Chondrocyte (in vitro differentiated cells): ENCODE measurements around the gene SCCPDH. TPM values are rescaled to one million over a fixed set of nuclear protein-coding genes. Genes with fewer than 3 reads are reported as not detected.
"Not testable (repeated sequence)": the region's sequence is repeated elsewhere in the genome, so short reads cannot be mapped to it uniquely, and the experiment has no call there.

Experiments
- DNase-seq: peaks from one replicate; pipeline ENCODE4 v3.0.0; 2021; ENCODE audit warnings: mixed read lengths, low spot score
- H3K27ac Mint-ChIP-seq: one replicate; pipeline ENCODE4 v1.8.0; 2021; ENCODE audit warnings: mild to moderate bottlenecking, moderate library complexity, mixed read lengths; ENCODE audit not compliant: unreplicated experiment
- H3K27me3 Mint-ChIP-seq: 2 replicates; pipeline ENCODE4 v1.8.0; 2021; ENCODE audit warnings: low read depth, mixed read lengths
- H3K36me3 Mint-ChIP-seq: 2 replicates; pipeline ENCODE4 v1.8.0; 2021; ENCODE audit warnings: low read depth, mixed read lengths
- H3K4me1 Mint-ChIP-seq: 2 replicates; pipeline ENCODE4 v1.8.0; 2021; ENCODE audit warnings: low read depth, mild to moderate bottlenecking, mixed read lengths
- H3K4me3 Mint-ChIP-seq: one replicate; pipeline ENCODE4 v1.8.0; 2021; ENCODE audit warnings: mild to moderate bottlenecking, moderate library complexity, mixed read lengths; ENCODE audit not compliant: unreplicated experiment
- H3K9me3 Mint-ChIP-seq: 2 replicates; pipeline ENCODE4 v1.8.0; 2021; ENCODE audit warnings: low read depth, mixed read lengths
- total RNA-seq: library from RNA; stranded (reverse); gene quantifications from 3 replicates; pipeline ENCODE4 v1.2.1, GENCODE V29; 2021
- TF ChIP-seq, protein P1 (sequence below): fragments of 200-600 bp; sonication (generic); IDR thresholded peaks from 2 replicates; pipeline ENCODE4 v1.5.0; 2021; ENCODE audit warnings: antibody characterized with exemption, mild to moderate bottlenecking, moderate library complexity

SCCPDH gene
- total RNA-seq, 1 donor from 2014 or later = 33.5 TPM

DNA sequence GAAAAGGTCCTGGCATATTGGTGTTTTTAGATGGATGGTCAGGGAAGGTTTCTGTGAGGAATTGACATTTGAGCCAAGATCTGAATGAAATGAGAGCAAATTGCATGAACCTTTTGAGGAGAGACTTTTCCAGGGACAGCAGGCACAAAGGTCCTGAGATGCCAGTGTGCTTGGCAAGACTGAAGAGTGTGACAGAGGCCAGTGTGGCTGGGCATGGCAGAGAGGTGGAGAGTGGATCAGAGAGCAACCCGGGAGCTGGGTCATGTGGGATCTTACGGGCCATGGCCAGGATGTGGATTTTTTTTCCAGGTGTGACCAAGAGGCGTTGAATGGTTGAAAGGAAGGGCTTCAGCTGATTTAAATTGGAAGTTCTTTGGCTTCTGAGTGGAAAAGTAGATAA is 3.4 kb downstream of the SCCPDH start:
- peaks cover 42% of the 10 kb centered on the region for H3K36me3 Mint-ChIP-seq
- peaks cover 38% of the 10 kb centered on the region for H3K4me1 Mint-ChIP-seq
- no peak overlapping the region for H3K27ac Mint-ChIP-seq
- TF ChIP-seq, protein P1, sequence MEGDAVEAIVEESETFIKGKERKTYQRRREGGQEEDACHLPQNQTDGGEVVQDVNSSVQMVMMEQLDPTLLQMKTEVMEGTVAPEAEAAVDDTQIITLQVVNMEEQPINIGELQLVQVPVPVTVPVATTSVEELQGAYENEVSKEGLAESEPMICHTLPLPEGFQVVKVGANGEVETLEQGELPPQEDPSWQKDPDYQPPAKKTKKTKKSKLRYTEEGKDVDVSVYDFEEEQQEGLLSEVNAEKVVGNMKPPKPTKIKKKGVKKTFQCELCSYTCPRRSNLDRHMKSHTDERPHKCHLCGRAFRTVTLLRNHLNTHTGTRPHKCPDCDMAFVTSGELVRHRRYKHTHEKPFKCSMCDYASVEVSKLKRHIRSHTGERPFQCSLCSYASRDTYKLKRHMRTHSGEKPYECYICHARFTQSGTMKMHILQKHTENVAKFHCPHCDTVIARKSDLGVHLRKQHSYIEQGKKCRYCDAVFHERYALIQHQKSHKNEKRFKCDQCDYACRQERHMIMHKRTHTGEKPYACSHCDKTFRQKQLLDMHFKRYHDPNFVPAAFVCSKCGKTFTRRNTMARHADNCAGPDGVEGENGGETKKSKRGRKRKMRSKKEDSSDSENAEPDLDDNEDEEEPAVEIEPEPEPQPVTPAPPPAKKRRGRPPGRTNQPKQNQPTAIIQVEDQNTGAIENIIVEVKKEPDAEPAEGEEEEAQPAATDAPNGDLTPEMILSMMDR = no peak
- no peak overlapping the region for H3K4me3 Mint-ChIP-seq
- H3K27me3 Mint-ChIP-seq = no peaks in the 10 kb centered on the region
- no peak for DNase-seq
- H3K9me3 Mint-ChIP-seq = peaks cover 8% of the 10 kb centered on the region

DNA sequence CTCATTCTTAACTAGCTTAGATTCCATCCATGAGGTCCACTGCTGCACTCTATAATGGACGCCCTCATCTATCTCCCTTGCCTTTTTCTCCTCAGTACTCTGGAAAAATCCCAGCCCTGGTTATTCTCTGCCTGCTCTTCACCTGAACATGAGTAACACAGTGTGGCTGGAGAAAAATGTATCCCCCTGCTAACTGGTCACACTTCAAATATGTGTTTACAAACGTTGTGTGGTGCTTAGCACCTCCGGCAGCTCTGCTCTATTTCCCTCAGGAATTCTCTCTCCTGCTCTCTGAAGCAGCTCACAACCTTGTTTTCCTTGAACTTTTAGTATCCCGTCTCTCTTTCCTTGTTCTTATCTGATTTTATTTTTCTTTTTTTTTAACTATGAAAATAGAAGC is 4.1 kb downstream of the SCCPDH start:
- no peak for DNase-seq
- Mint-ChIP-seq H3K9me3 (peaks cover 8% of the 10 kb centered on the region), H3K4me1 (peaks cover 38% of the 10 kb centered on the region), H3K27me3 (no peaks in the 10 kb centered on the region), H3K27ac (peak overlapping the region; percentile 60), H3K36me3 (peaks cover 42% of the 10 kb centered on the region), H3K4me3 (no peak overlapping the region)
- TF ChIP-seq, protein P1 = no peak

DNA sequence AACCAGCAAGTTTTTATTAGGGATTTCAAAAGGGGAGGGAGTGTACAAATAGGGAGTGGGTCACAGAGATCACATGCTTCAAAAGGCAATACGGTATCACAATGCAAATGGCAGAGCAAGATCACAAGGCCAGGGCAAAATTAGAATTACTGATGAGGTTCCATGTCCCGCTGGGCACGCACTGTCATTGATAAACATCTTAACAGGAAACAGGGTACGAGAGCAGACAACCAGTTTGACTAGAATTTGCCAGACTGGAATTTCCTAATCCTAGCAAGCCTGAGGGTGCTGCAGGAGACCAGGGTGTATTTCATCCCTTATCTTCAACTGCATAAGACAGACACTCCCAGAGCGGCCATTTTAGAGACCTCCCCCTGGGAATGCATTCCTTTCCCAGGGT is 4.8 kb downstream of the SCCPDH start:
- not testable (repeated sequence) for H3K9me3 Mint-ChIP-seq, DNase-seq, H3K27me3 Mint-ChIP-seq, H3K4me3 Mint-ChIP-seq
- Mint-ChIP-seq H3K36me3 (peaks cover 42% of the 10 kb centered on the region), H3K27ac (peak overlapping the region; percentile 56), H3K4me1 (peaks cover 35% of the 10 kb centered on the region)

DNA sequence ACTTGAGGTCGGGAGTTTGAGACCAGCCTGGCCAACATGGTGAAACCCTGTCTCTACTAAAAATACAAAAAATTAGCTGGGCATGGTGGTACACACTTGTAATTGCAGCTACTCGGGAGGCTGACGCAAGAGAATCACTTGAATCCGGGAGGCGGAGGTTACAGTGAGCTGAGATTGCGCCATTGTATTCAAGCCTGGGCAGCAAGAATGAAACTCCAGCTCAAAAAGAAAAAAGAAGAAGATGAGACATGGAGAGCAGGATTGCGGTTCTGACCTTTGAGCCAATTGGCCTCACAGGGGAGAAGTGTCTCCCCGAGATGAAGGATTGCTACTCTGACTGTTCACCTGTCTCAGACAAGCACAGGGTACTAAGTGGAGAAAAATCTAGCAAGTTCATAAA is 6.6 kb downstream of the SCCPDH start:
- no peaks in the 10 kb centered on the region for H3K27me3 Mint-ChIP-seq
- no peak overlapping the region for H3K27ac Mint-ChIP-seq
- peaks cover 23% of the 10 kb centered on the region for H3K4me1 Mint-ChIP-seq
- DNase-seq = no peak
- H3K9me3 Mint-ChIP-seq = peaks cover 8% of the 10 kb centered on the region
- H3K4me3 Mint-ChIP-seq = no peak overlapping the region
- peaks cover 50% of the 10 kb centered on the region for H3K36me3 Mint-ChIP-seq
- TF ChIP-seq, protein P1 = no peak

GRCh38 chr1:246731873-246732272 is 7.7 kb downstream of the SCCPDH start:
- not testable (repeated sequence) for H3K27ac Mint-ChIP-seq
- Mint-ChIP-seq H3K4me1 (peaks cover 13% of the 10 kb centered on the region), H3K36me3 (peaks cover 52% of the 10 kb centered on the region)

DNA sequence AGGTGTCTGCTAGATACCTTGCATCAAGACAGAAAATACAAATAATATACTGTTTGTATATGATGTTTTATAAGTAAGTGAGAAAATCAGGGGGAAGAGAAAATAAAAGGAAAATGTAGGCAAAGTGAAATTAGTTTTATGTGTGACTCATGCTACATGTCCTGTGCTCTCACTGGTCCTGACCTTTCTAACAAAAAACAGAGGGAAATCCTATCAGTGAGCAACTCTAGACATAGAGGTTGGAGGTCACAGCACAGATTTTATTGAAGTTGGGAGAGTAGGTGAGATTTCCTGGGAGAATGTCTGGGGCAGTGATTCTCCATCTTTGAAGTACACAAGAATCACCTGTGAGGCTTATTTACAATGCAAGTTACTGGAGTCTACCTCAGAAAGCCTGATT is 9.5 kb downstream of the SCCPDH start:
- no peaks in the 10 kb centered on the region for H3K27me3 Mint-ChIP-seq
- H3K27ac Mint-ChIP-seq = no peak overlapping the region
- no peak overlapping the region for H3K4me3 Mint-ChIP-seq
- TF ChIP-seq, protein P1 = no peak
- H3K4me1 Mint-ChIP-seq = peaks cover under 1% of the 10 kb centered on the region
- no peak for DNase-seq
- peaks cover 41% of the 10 kb centered on the region for H3K36me3 Mint-ChIP-seq
- peaks cover 6% of the 10 kb centered on the region for H3K9me3 Mint-ChIP-seq

More at GRCh38 chr1:246731873-246732272, 7.7 kb downstream of the SCCPDH start:
- not testable (repeated sequence) for H3K4me3 Mint-ChIP-seq, DNase-seq, H3K9me3 Mint-ChIP-seq, H3K27me3 Mint-ChIP-seq
